ENCODE measurements around the gene RSRP1. TPM values are rescaled to one million over a fixed set of nuclear protein-coding genes. Genes with fewer than 3 reads are reported as not detected.

The RSRP1 gene
- polyA plus RNA-seq, 2 of the 4 experiments (the other 2 are of a cell fraction) = 34.5 to 50.6 TPM

GRCh38 chr1:25245393-25245792 is 1.9 kb downstream of the RSRP1 start:
- ATAC-seq (no peak), DNase-seq (ENCODE audit: low read depth in 1 of 2, low spot score in 1 of 2) (no peak), FAIRE-seq (no peak)
- H3K9me3 ChIP-seq = no peaks in the 10 kb centered on the region
- H3K27ac ChIP-seq = no peak overlapping the region
- peak overlapping the region; percentile 89 for H3K4me3 ChIP-seq
- no peak for TF ChIP-seq HOXA7 (CRISPR knock-in tag; IDR thresholded peaks at IDR 0.05)
- TF ChIP-seq MAFK (IDR thresholded peaks at IDR 0.05; ENCODE audit: partially characterized antibody) = no peak
- no peak for TF ChIP-seq FOXS1 (CRISPR knock-in tag; IDR thresholded peaks at IDR 0.05)
- no peak for TF ChIP-seq CHD4 (IDR thresholded peaks at IDR 0.05; ENCODE audit: borderline replicate concordance)
- TF ChIP-seq CBX8 (IDR thresholded peaks at IDR 0.05) = no peak
- TF ChIP-seq CEBPB (IDR thresholded peaks at IDR 0.05) = no peak
- TF ChIP-seq HES2 (IDR thresholded peaks at IDR 0.05) = no peak
- no peak for TF ChIP-seq JUNB (IDR thresholded peaks at IDR 0.05)
- no peak for TF ChIP-seq NFE2L2 (conservative IDR thresholded peaks at IDR 0.05; ENCODE audit: low read length)
- TF ChIP-seq RFX5 (IDR thresholded peaks at IDR 0.05) = no peak
- peaks cover 23% of the 10 kb centered on the region; the same call in 2 of the 3 replicates for H3K4me1 ChIP-seq
- CTCF ChIA-PET = no interaction called here
- POLR2A ChIA-PET = no interaction called here
- 70% methylated on average over 5 of the region's 5 CpGs for WGBS (ENCODE audit: missing lambda C conversion rate)
- peak overlapping the region; percentile 97 for H3K4me2 ChIP-seq

DNA sequence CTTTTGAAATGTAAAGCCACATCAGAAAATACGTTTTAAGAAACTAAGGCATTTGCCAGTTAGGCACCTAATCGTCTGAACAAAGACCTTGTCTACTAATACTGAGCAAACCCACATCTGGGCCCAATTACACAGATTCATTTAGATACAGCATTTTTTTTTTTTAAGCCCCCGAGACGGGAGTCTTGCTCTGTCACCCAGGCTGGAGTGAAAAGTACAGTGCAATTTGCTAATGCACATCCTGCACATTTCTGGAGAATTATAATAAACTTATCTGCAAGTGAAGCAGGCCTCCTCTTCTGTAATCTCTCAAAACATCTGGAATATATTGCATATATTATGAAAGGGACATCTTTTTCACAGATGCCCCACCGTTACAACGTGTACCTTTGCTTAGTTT is 3.3 kb downstream of the RSRP1 start:
- POLR2A ChIA-PET = interaction anchor here (1.5 kb wide), 1 partner anchor 12 kb away, joined by 5 read pairs; the partner anchor contains the start of gene SYF2
- ATAC-seq (no peak), DNase-seq (ENCODE audit: low read depth in 1 of 2, low spot score in 1 of 2) (no peak), FAIRE-seq (no peak)
- CTCF ChIA-PET = no interaction called here
- H3K9me3 ChIP-seq = no peaks in the 10 kb centered on the region
- H3K27ac ChIP-seq = no peak overlapping the region
- peaks cover 24% of the 10 kb centered on the region; the same call in 2 of the 3 replicates for H3K4me1 ChIP-seq
- H3K4me3 ChIP-seq = no peak overlapping the region
- WGBS (ENCODE audit: missing lambda C conversion rate) = 77% methylated on average over 6 of the region's 6 CpGs
- no peak for TF ChIP-seq MYC (IDR thresholded peaks at IDR 0.05; ENCODE audit: borderline replicate concordance, low read length)
- TF ChIP-seq EHF (CRISPR knock-in tag; IDR thresholded peaks at IDR 0.05) = no peak
- no peak for TF ChIP-seq ZSCAN20 (CRISPR knock-in tag; IDR thresholded peaks at IDR 0.05)
- no peak for TF ChIP-seq HOXA7 (CRISPR knock-in tag; IDR thresholded peaks at IDR 0.05)
- TF ChIP-seq CHD4 (IDR thresholded peaks at IDR 0.05; ENCODE audit: borderline replicate concordance) = no peak
- TF ChIP-seq HMGXB4 (CRISPR knock-in tag; IDR thresholded peaks at IDR 0.05; ENCODE audit: borderline replicate concordance) = no peak
- no peak for TF ChIP-seq EHMT2 (IDR thresholded peaks at IDR 0.05; ENCODE audit: low read depth)
- no peak for TF ChIP-seq RAD21 (conservative IDR thresholded peaks at IDR 0.05 in 1 of 2, IDR thresholded peaks at IDR 0.05 in 1 of 2)
- TF ChIP-seq RFX5 (IDR thresholded peaks at IDR 0.05) = no peak
- TF ChIP-seq, protein P1, sequence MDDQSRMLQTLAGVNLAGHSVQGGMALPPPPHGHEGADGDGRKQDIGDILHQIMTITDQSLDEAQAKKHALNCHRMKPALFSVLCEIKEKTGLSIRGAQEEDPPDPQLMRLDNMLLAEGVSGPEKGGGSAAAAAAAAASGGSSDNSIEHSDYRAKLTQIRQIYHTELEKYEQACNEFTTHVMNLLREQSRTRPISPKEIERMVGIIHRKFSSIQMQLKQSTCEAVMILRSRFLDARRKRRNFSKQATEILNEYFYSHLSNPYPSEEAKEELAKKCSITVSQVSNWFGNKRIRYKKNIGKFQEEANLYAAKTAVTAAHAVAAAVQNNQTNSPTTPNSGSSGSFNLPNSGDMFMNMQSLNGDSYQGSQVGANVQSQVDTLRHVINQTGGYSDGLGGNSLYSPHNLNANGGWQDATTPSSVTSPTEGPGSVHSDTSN (IDR thresholded peaks at IDR 0.05) = no peak
- TF ChIP-seq JUN (IDR thresholded peaks at IDR 0.05) = no peak
- TF ChIP-seq NR3C1 (IDR thresholded peaks at IDR 0.05) = no peak
- no peak for TF ChIP-seq KDM1A (IDR thresholded peaks at IDR 0.05; ENCODE audit: low read depth)
- no peak overlapping the region for H3K4me2 ChIP-seq
